Upper lobe of left lung (tissue), 6 donors: Measurements from ENCODE around the gene ADCY2. TPM values are rescaled to one million over a fixed set of nuclear protein-coding genes. Genes with fewer than 3 reads are reported as not detected.

Source experiments
- ATAC-seq, 2 donors: fragments of 200-7000 bp; cut with Tn5 transposase; one replicate each; pipeline ENCODE4 v1.9.1; 2022; ENCODE audit warnings: mild to moderate bottlenecking in 2 of 2, moderate library complexity in 2 of 2; ENCODE audit not compliant: low FRiP score in 2 of 2
- DNase-seq, 2 donors: peaks; one replicate each; pipeline ENCODE4 v3.0.0-alpha.2; 2019 to 2020
- H3K27ac ChIP-seq, 4 donors: fragments of 200-600 bp; sonication (generic); one replicate each; pipeline ENCODE4 v1.5.1; 2016 to 2019
- H3K27me3 ChIP-seq, 4 donors: fragments of 200-600 bp; sonication (generic); one replicate each; pipeline ENCODE4 v1.5.1; 2017 to 2019
- H3K36me3 ChIP-seq, 4 donors: fragments of 200-600 bp; sonication (generic); one replicate each; pipeline ENCODE4 v1.5.1; 2016 to 2019
- H3K4me1 ChIP-seq, 4 donors: fragments of 200-600 bp; sonication (generic); one replicate each; pipeline ENCODE4 v1.5.1; 2018 to 2019
- H3K4me3 ChIP-seq, 4 donors: fragments of 200-600 bp; sonication (generic); one replicate each; pipeline ENCODE4 v1.5.1; 2017 to 2019; ENCODE audit warnings: mild to moderate bottlenecking in 2 of 4, moderate library complexity in 1 of 4
- H3K9me3 ChIP-seq, 4 donors: fragments of 200-600 bp; sonication (generic); one replicate each; pipeline ENCODE4 v1.5.1; 2018 to 2019
- EP300 ChIP-seq, 4 donors: sonication (generic); formaldehyde crosslinking; IDR thresholded peaks; one replicate each; pipeline ENCODE4 v1.5.1; 2017; ENCODE audit warnings: antibody characterized with exemption in 4 of 4, control low read depth in 2 of 4
- POLR2A ChIP-seq, 4 donors: fragments of 450-650 bp; IDR thresholded peaks; one replicate each; pipeline ENCODE4 v1.5.1; 2016 to 2017; ENCODE audit warnings: antibody characterized with exemption in 4 of 4, mild to moderate bottlenecking in 2 of 4
- POLR2AphosphoS5 ChIP-seq, 2 donors: sonication (generic); formaldehyde crosslinking; IDR thresholded peaks; one replicate each; pipeline ENCODE4 v1.5.1; 2017; ENCODE audit warnings: antibody characterized with exemption in 2 of 2
- WGBS, 2 donors: methylation state at CpG; one replicate each; pipeline ENCODE4 v1.1.5; 2017 to 2018; 5-methylcytosine and 5-hydroxymethylcytosine counted together
- total RNA-seq, 6 donors: library from RNA; depleted of rRNA in 4 of 6; stranded (reverse); fragments of >200 nt in 4 of 6; gene quantifications; one replicate each; pipeline versions ENCODE4 v1.1.0 to v1.2.1, GENCODE V29; 2016 to 2021
- TF ChIP-seq, protein P1 (sequence below), 6 experiments: fragments of 450-650 bp in 4 of 6; fragments of 200-600 bp in 2 of 6; sonication (generic) in 2 of 6; IDR thresholded peaks; one replicate each; pipeline ENCODE4 v1.5.1; 2016 to 2019; ENCODE audit warnings: antibody characterized with exemption in 6 of 6
- donor health status: DM: no; HTN: no; CAD: no; lungs with moderate emphysema.
- donor health status: DM: no; HTN: yes; CAD: no; lungs with severe emphysema.

Gene ADCY2
- total RNA-seq, 6 donors from 2014 or later: 0.20 to 2.4 (median 0.46) TPM; not detected in 1

DNA sequence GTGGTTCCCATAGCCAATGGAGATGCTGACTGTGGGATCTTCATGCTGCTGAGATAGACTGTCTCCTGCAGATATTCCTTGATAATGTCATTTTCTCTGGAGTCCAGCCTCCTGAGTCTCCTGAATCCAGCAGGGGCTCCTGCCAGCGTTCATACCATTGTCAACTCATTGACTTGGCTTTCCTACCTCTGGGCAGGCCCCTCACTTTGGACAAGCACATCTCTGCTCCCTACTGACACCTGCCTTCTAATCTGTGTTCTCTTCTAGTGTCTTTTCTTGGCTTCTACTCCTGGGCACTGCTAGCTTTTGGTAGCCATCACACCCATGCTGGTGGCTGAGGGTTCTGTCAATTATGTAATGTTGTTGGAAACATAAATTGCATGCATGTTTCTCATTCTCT, 138.0 kb downstream of the ADCY2 start:
- Histone ChIP-seq H3K27ac (no peak overlapping the region), H3K27me3 (no peaks in the 10 kb centered on the region), H3K4me1 (no peaks in the 10 kb centered on the region), H3K4me3 (no peak overlapping the region), H3K9me3 (no peaks in the 10 kb centered on the region), H3K36me3 (no peaks in the 10 kb centered on the region)
- DNase-seq (no peak), ATAC-seq (no peak)
- TF ChIP-seq POLR2A (IDR thresholded peaks at IDR 0.05) (no peak), EP300 (IDR thresholded peaks at IDR 0.05) (no peak)
- TF ChIP-seq, protein P1, sequence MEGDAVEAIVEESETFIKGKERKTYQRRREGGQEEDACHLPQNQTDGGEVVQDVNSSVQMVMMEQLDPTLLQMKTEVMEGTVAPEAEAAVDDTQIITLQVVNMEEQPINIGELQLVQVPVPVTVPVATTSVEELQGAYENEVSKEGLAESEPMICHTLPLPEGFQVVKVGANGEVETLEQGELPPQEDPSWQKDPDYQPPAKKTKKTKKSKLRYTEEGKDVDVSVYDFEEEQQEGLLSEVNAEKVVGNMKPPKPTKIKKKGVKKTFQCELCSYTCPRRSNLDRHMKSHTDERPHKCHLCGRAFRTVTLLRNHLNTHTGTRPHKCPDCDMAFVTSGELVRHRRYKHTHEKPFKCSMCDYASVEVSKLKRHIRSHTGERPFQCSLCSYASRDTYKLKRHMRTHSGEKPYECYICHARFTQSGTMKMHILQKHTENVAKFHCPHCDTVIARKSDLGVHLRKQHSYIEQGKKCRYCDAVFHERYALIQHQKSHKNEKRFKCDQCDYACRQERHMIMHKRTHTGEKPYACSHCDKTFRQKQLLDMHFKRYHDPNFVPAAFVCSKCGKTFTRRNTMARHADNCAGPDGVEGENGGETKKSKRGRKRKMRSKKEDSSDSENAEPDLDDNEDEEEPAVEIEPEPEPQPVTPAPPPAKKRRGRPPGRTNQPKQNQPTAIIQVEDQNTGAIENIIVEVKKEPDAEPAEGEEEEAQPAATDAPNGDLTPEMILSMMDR (IDR thresholded peaks at IDR 0.05): no peak
- 74 to 86% methylated on average over 1 of the region's 1 CpG for WGBS, 2 donors

DNA sequence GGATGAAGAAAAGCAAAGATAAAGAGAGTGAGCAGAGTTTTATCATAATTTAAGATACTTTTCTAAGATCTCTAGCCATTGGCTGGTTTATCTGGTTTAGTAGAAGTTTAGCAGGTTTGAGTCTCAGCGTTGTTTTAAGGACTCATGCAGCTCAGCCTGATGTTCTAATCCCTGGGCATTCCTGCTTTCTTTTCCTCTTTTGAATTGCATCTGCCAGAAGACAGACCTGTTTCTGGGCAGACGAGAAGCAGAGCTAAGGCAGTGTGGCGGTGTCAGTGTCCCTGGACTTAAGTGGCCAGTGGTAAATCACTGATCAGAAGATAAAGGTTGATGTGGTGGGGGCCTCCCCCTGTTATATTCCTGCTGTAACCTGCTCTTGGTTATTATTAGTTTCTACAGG, 138.6 kb downstream of the ADCY2 start:
- WGBS, 2 donors: 79 to 82% methylated on average over 3 of the region's 3 CpGs

DNA sequence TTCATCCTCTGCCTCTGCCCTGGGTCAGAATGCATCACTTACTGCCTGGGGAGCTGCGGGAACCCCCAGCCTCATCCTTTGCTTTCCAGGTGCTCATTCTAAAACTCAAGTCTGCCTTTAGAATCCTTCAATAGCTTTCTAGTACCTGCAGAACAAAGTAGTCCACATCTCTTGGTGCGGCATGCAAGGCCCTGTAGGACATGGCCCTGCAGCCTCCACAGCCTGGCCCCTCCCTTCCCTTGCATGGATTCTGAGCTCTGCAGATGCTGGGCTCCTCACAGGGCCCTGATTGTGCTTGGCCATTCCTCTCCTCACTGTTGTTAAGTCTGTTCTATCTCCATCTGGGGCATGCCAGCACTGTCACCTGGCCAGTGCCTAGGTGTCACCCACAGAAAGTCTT, 141.6 kb downstream of the ADCY2 start:
- Histone ChIP-seq H3K4me3 (no peak overlapping the region), H3K9me3 (no peaks in the 10 kb centered on the region), H3K27me3 (no peaks in the 10 kb centered on the region), H3K4me1 (no peaks in the 10 kb centered on the region), H3K27ac (no peak overlapping the region), H3K36me3 (no peaks in the 10 kb centered on the region)
- TF ChIP-seq, protein P1 (IDR thresholded peaks at IDR 0.05): no peak
- TF ChIP-seq EP300 (IDR thresholded peaks at IDR 0.05): no peak
- no peak for TF ChIP-seq POLR2A (IDR thresholded peaks at IDR 0.05)
- no peak for TF ChIP-seq POLR2AphosphoS5 (IDR thresholded peaks at IDR 0.05)
- peak in 1 of 2 donors; percentile 55 for ATAC-seq
- 85 to 92% methylated on average over 2 of the region's 2 CpGs for WGBS, 2 donors
- no peak for DNase-seq

More for the DNA sequence above, 138.6 kb downstream of the ADCY2 start:
- H3K4me1 ChIP-seq: no peaks in the 10 kb centered on the region
- no peak overlapping the region for H3K27ac ChIP-seq
- TF ChIP-seq POLR2A (IDR thresholded peaks at IDR 0.05): no peak
- TF ChIP-seq, protein P1 (IDR thresholded peaks at IDR 0.05): no peak
- no peak for TF ChIP-seq EP300 (IDR thresholded peaks at IDR 0.05)
- TF ChIP-seq POLR2AphosphoS5 (IDR thresholded peaks at IDR 0.05): no peak
- ATAC-seq (no peak), DNase-seq (no peak)
- no peaks in the 10 kb centered on the region for H3K36me3 ChIP-seq
- H3K9me3 ChIP-seq: no peaks in the 10 kb centered on the region
- H3K27me3 ChIP-seq: no peaks in the 10 kb centered on the region
- H3K4me3 ChIP-seq: no peak overlapping the region

DNA sequence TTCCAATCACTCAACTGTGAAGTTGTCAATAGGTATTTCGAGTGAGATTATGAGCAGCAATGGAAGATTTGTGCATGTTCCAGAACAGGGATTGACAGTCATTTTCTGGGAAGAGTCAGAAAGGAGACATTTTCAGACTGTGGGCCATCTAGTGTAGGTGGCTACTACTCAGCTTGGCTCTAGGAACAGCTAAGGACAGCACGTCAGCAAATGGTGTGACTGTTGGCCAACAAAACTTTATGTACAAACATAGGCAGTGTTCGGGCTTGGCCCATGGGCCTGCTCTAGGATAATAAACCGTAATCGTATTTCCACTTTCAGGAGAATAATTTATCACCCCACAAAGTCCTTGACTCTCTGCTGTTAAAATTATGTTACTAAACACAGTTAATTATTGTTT, 143.6 kb downstream of the ADCY2 start:
- H3K4me3 ChIP-seq: no peak overlapping the region
- no peak overlapping the region for H3K27ac ChIP-seq
- TF ChIP-seq, protein P1 (IDR thresholded peaks at IDR 0.05): no peak
- TF ChIP-seq POLR2AphosphoS5 (IDR thresholded peaks at IDR 0.05) (no peak), POLR2A (IDR thresholded peaks at IDR 0.05) (no peak), EP300 (IDR thresholded peaks at IDR 0.05) (no peak)
- WGBS, 2 donors: 80 to 91% methylated on average over 5 of the region's 5 CpGs
- ATAC-seq: no peak
- H3K9me3 ChIP-seq: no peaks in the 10 kb centered on the region
- no peak for DNase-seq
- H3K4me1 ChIP-seq: no peaks in the 10 kb centered on the region
- no peaks in the 10 kb centered on the region for H3K27me3 ChIP-seq
- H3K36me3 ChIP-seq: no peaks in the 10 kb centered on the region

DNA sequence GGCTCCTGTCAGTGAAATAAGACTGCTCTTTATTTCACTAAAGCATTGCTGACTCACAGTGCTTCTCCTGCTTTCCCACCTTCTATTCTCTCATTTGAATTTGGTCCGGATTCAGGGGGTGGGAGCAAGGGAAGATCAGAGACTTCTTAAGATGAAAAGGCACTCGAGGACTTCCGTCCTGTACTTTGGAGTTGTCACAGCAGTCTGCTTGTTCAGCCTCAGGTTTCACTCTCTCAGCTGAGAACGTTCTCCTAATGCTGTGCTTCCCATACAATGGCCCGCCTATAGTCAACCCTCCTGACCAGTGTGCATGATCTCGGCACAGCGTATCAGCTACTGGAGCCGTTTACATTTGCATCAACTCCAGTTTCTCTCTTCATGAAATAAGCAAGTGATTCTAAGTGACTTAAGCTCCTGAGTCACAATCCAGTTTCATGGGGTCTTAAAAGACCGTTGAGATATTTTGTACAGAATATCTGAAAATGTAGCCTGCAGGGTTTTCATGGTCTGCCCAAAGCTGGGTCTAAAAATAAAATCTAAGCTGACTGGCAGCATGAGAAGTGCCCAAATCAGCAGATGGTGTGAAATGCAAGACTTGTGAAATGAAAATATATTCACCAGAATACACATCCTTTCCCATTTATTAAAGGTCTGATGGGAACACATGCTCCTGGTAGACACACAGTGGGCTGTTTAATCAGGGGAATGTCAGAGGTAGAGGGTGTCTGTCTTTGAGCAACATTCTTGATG, 145.0 kb downstream of the ADCY2 start:
- Histone ChIP-seq H3K9me3 (no peaks in the 10 kb centered on the region), H3K27ac (no peak overlapping the region), H3K4me1 (no peaks in the 10 kb centered on the region), H3K36me3 (no peaks in the 10 kb centered on the region), H3K4me3 (no peak overlapping the region), H3K27me3 (no peaks in the 10 kb centered on the region)
- TF ChIP-seq, protein P1 (IDR thresholded peaks at IDR 0.05): no peak
- no peak for TF ChIP-seq POLR2AphosphoS5 (IDR thresholded peaks at IDR 0.05)
- TF ChIP-seq EP300 (IDR thresholded peaks at IDR 0.05): no peak
- no peak for TF ChIP-seq POLR2A (IDR thresholded peaks at IDR 0.05)
- ATAC-seq: no peak
- WGBS, 2 donors: 46 to 58% methylated on average over 9 of the region's 9 CpGs
- no peak for DNase-seq
